ENCODE results near the gene NFIL3.

DNA sequence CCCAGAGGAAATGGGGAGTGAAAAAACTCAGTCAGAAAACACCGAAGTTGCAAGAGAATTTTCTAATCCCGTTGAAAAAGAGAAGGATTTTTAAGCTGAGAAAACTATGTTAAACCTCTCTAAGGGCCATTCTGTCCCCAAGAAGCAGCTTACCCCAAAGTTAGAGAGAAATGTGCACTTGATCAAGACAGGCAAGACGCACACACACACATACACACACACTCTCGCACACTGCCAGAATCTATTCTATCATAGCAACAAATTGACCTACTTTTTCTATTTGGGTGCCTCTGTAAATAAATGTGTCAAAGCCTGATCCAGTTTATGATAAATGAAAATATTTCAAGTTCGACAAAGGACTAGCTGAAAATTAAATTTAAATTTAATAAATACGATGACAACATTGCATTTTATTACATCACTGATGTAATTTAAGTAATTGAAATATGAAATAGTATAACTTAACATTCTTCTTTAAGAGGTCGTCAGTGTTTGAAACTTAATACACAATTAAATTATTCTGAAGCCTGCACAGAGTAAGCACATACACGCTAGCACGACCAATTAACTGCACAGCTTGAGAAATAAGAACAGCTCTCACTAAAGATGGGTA, 5.9 kb downstream of the NFIL3 start:
- TF ChIP-seq POLR2AphosphoS5 (IDR thresholded peaks at IDR 0.05) (no peak), RAD21 (conservative IDR thresholded peaks at IDR 0.05) (no peak), TAF1 (IDR thresholded peaks at IDR 0.05; ENCODE audit: low read depth) (no peak), SMC3 (conservative IDR thresholded peaks at IDR 0.05; ENCODE audit: poor library complexity) (no peak), EP300 (conservative IDR thresholded peaks at IDR 0.05; ENCODE audit: poor library complexity, severe bottlenecking) (no peak)
- TF ChIP-seq, protein P1, sequence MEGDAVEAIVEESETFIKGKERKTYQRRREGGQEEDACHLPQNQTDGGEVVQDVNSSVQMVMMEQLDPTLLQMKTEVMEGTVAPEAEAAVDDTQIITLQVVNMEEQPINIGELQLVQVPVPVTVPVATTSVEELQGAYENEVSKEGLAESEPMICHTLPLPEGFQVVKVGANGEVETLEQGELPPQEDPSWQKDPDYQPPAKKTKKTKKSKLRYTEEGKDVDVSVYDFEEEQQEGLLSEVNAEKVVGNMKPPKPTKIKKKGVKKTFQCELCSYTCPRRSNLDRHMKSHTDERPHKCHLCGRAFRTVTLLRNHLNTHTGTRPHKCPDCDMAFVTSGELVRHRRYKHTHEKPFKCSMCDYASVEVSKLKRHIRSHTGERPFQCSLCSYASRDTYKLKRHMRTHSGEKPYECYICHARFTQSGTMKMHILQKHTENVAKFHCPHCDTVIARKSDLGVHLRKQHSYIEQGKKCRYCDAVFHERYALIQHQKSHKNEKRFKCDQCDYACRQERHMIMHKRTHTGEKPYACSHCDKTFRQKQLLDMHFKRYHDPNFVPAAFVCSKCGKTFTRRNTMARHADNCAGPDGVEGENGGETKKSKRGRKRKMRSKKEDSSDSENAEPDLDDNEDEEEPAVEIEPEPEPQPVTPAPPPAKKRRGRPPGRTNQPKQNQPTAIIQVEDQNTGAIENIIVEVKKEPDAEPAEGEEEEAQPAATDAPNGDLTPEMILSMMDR (IDR thresholded peaks at IDR 0.05; ENCODE audit: poor library complexity, severe bottlenecking): no peak
- TF ChIP-seq, protein P2, sequence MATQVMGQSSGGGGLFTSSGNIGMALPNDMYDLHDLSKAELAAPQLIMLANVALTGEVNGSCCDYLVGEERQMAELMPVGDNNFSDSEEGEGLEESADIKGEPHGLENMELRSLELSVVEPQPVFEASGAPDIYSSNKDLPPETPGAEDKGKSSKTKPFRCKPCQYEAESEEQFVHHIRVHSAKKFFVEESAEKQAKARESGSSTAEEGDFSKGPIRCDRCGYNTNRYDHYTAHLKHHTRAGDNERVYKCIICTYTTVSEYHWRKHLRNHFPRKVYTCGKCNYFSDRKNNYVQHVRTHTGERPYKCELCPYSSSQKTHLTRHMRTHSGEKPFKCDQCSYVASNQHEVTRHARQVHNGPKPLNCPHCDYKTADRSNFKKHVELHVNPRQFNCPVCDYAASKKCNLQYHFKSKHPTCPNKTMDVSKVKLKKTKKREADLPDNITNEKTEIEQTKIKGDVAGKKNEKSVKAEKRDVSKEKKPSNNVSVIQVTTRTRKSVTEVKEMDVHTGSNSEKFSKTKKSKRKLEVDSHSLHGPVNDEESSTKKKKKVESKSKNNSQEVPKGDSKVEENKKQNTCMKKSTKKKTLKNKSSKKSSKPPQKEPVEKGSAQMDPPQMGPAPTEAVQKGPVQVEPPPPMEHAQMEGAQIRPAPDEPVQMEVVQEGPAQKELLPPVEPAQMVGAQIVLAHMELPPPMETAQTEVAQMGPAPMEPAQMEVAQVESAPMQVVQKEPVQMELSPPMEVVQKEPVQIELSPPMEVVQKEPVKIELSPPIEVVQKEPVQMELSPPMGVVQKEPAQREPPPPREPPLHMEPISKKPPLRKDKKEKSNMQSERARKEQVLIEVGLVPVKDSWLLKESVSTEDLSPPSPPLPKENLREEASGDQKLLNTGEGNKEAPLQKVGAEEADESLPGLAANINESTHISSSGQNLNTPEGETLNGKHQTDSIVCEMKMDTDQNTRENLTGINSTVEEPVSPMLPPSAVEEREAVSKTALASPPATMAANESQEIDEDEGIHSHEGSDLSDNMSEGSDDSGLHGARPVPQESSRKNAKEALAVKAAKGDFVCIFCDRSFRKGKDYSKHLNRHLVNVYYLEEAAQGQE (IDR thresholded peaks at IDR 0.05; ENCODE audit: borderline replicate concordance): no peak
